WI38 (cell line): ENCODE data around the gene FAM90A1.
"Not testable (repeated sequence)": the region's sequence is repeated elsewhere in the genome, so short reads cannot be mapped to it uniquely, and the experiment has no call there.

Experiments
- H3K4me3 ChIP-seq: 2 replicates; pipeline ENCODE4 v1.5.1; 2011; ENCODE audit warnings: low read depth, mild to moderate bottlenecking, control low read depth, low read length

FAM90A1 gene

GRCh38 chr12:8226992-8227731 lies at the start of gene FAM90A1:
TSS of gene FAM90A1 (minus strand) at chr12:8227618. CDS start at chr12:8224832, 2,786 bp downstream.
- peak within 1 kb of the TSS; percentile 27; the same call in 1 of the 2 replicates for H3K4me3 ChIP-seq

GRCh38 chr12:8276397-8276796 lies 49.0 kb upstream of the FAM90A1 start:
- not testable (repeated sequence) for H3K4me3 ChIP-seq

- not testable (repeated sequence) for H3K4me3 ChIP-seq
These were observed 39.3 kb upstream of the FAM90A1 start for GRCh38 chr12:8266706-8267105.

GRCh38 chr12:8264236-8264635 lies 36.8 kb upstream of the FAM90A1 start:
- H3K4me3 ChIP-seq, result not testable (repeated sequence)

- H3K4me3 ChIP-seq, result not testable (repeated sequence)
These were observed 33.7 kb upstream of the FAM90A1 start for GRCh38 chr12:8261111-8261554.

- not testable (repeated sequence) for H3K4me3 ChIP-seq
These were observed 28.9 kb upstream of the FAM90A1 start for GRCh38 chr12:8256356-8256755.

- not testable (repeated sequence) for H3K4me3 ChIP-seq
These were observed 27.3 kb upstream of the FAM90A1 start for GRCh38 chr12:8254705-8255104.

- not testable (repeated sequence) for H3K4me3 ChIP-seq
These were observed 24.8 kb upstream of the FAM90A1 start for GRCh38 chr12:8252056-8252818.

- H3K4me3 ChIP-seq, result not testable (repeated sequence)
These were observed 24.2 kb upstream of the FAM90A1 start for GRCh38 chr12:8251616-8252015.

GRCh38 chr12:8246941-8247535 lies 19.6 kb upstream of the FAM90A1 start:
- not testable (repeated sequence) for H3K4me3 ChIP-seq

- H3K4me3 ChIP-seq, result peak overlapping the region; percentile 57
These were observed 16.3 kb upstream of the FAM90A1 start for GRCh38 chr12:8243682-8244161.

- H3K4me3 ChIP-seq, result peak overlapping the region; percentile 74
These were observed 15.7 kb upstream of the FAM90A1 start for GRCh38 chr12:8242880-8243681.

- H3K4me3 ChIP-seq, result peak overlapping the region; percentile 74
These were observed 15.1 kb upstream of the FAM90A1 start for GRCh38 chr12:8242622-8242879.

GRCh38 chr12:8241917-8242621 lies 14.7 kb upstream of the FAM90A1 start:
- H3K4me3 ChIP-seq, result peak overlapping the region; percentile 74

- H3K4me3 ChIP-seq, result not testable (repeated sequence)
These were observed 13.1 kb upstream of the FAM90A1 start for GRCh38 chr12:8240340-8241114.

- H3K4me3 ChIP-seq, result not testable (repeated sequence)
These were observed 9.6 kb upstream of the FAM90A1 start for GRCh38 chr12:8237031-8237430.

- not testable (repeated sequence) for H3K4me3 ChIP-seq
These were observed 8.1 kb upstream of the FAM90A1 start for GRCh38 chr12:8235316-8236157.

GRCh38 chr12:8234746-8235145 lies 7.3 kb upstream of the FAM90A1 start:
- H3K4me3 ChIP-seq, result not testable (repeated sequence)
